GM19463 (cell line): ENCODE measurements around the gene CCDC68.
"Not testable (repeated sequence)": the region's sequence is repeated elsewhere in the genome, so short reads cannot be mapped to it uniquely, and the experiment has no call there.

Source experiments
- ATAC-seq: cut with Tn5 transposase; IDR thresholded peaks from one replicate; pipeline ENCODE4 v1.9.1; 2021; ENCODE audit warnings: mild to moderate bottlenecking, moderate library complexity; ENCODE audit not compliant: unreplicated experiment

CCDC68 gene

DNA sequence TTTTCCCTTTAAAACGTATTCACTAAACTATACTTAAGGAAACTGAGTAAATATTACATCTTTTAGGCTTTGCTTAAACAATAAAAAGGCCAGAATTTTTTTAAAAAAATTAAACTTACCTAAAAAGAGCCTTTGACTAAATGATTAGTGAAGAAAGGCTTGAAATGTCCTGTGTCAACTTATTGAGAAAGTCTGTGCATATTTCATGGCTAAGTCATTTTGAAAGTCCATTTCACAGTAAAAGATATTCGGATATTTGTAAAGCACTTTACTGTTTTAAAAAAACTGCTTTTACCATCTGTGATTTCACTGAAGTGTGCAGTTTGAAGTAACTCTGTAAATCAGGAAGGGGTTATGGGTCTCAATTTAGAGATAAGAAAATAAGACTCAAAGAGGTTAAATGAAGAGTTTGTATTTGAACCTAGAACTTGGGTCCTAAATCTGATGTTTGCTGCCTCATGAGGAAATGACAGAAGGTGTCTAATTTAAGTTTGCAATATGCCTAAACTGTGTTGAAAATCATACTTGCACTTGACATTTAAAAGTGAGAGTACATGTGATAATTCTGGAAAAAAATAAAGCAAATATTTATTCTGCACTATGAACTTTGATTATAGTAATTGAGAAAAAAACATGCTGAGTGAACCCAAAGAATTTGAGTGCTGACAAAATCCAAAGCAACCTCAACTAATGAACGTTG lies 80.5 kb downstream of the CCDC68 start:
- ATAC-seq, result no peak

DNA sequence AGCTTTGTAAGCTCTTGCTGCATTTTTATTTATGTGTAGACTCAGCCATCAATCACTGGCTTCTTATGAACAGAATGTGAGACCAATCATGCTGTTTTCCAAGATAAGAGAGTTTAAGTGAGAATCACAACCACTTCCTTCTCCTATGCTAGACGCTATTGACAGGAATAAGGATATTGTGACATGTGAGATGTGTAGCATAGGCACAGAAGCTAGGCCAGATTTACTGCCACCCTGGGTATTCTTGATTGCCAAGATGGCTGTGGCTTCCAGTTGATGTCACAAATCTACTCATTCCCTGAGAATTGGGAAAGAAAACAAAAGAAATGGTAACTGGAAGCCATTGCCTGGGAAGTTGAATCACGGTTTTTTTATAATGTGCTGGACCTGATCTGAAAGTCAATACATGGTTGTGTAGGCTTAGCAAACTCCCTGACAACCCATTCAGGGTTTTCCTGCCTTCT lies 81.1 kb downstream of the CCDC68 start:
- ATAC-seq, result no peak

DNA sequence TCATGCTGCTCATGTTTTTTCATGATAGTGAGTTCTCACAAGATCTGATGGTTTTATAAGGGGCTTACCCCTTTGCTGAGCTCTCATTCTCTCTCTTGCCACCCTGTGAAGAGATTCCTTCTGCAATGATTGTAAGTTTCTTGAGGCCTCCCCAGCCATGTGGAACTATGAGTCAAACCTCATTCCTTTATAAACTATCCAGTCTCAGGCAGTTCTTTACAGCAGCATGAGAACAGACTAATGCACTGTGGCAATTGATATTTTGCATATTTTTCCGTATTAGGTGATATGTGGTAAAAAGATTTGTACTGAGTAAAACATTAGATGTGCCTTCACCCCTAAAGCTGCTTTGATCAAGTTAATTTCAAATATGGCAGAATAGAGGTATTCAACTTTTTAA lies 82.2 kb downstream of the CCDC68 start:
- no peak for ATAC-seq

DNA sequence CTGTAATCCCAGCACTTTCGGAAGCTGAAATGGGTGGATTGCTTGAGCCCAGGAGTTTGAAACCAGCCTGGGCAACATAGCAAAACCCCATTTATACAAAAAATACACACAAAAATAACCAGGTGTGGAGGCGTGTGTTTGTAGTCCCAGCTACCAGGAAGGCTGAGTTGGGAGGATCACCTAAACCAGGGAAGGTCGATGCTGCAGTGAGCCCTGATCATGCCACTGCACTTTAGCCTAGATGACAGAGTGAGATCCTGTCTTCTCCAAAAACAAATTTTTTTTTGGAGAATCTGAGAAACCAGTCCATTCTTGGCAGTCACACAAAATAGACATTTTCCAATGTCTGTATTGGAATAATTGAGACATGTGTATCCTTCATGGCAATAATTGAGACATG lies 84.2 kb downstream of the CCDC68 start:
- no peak for ATAC-seq

DNA sequence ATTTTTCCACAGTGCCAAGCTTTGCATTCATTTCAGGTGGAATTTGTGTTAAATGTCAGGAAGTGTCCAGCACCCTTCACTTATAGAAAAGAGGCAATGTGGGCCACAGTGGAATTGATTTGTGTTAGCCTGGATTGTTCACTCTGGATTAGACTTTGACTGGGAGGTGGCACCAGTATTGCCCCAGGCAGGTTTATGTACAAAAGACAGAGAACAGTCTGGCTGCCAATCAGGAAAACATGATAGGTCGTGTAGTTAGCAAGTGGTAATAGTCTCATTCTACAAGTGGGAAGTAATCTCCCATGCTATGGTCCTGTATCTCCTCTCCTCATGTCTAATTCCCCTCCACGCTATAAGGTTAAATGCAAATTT lies 85.4 kb downstream of the CCDC68 start:
- ATAC-seq, result no peak

DNA sequence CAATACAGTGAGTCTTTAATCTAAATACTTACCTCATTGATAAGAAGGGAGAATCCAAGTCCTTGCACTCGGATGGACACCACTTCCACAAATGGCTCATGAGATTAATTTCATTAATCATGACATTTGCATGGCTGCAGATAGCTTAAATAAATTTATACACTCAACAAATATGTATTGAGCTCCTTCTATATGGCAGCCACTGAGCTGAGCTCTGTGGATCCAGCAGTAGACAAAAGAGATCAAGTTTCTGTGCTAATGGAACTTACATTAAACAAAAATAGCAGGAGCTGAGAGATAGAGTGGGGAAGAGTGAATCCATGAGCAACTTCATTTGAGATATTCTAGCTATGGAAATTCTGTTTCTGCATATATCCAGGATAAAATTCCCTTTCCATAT lies 86.6 kb downstream of the CCDC68 start:
- no peak for ATAC-seq

DNA sequence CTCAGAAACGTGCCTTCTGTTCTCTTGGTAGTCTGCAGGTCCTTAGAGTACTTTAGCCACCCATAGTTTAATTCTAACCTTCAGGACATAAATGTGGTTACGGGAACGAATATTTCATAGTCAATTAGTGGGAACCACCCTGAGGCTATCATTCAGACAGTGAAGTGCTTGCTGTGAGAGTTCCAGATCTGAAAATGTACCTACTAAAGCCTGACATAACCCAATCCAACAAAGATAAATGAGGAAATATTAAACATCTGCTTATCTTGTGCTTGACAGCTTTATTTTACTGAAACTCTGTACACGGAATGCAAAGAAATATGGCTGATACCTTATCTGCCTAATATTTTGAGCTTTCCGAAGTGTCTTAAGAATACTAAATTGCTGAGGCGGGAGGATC lies 88.0 kb downstream of the CCDC68 start:
- ATAC-seq, result no peak

DNA sequence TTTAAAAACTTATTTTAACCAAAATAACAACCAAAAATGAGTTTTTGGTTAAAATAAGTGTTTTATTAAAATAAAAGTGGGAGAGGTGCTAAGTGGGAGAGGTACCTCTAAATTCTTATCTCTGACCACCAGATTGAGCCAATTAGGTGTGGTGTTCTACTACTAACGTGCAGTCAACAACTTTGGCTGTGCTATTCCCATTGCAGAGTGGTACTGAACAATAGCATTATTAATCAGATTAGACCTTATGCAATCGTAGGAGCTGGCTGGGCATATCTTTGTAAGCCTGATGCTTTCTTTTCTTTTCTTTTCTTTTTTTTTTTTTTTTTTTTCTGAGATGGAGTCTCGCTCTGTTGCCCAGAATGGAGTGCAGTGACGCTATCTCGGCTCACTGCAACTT lies 92.1 kb downstream of the CCDC68 start:
- no peak for ATAC-seq

DNA sequence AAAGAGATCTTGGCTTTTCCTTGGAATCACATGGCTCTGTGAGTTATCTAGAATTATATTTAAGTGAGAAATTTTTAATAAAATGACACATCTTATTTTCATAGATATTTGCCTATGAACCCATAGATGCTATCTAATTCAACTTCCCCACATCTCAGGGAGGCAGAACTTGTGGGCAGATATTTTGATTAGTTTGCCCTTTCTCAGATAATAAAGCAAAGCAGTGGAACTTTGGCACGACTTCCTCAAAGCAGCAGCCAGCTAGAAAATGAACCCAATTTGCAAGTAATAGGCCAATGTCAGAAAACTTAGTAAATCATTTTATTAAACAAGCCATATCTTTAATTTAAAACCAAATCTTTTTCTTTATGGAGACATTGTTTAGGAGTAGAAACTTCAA lies 98.3 kb downstream of the CCDC68 start:
- ATAC-seq, result no peak

DNA sequence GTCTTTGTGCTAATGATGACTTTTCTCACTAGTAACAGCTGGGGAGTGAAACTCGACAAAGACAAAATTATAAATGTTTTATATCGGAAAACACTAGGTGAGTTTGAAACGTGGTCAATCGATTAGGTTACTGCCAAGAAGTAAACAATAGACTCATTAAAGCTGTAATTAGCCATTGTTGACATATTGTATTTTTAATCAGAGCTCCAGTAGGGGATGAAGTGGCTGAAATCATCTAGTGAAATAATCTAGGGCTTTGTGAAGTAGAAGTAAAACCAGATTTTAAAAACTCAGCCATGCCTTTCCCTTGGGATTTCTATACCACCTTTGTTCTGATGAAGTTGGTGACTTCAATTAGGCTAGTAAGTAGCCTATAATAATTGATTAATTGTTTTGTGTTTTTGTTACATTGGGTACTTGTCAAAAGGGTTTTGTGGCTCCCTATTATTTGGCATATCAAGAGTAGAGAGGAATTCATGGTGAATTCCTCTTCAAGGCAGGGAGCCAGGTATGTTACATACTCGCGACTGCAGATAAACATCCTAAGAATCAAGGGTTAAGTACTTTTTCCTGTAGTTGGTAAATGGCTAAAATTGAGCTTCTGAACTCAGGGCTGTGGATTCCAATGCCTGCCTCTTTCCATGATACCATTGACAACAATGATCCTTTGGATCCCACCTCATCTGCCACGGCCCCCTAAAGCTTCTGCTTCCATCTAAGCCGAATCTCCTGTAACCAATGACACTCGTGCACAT lies 99.4 kb downstream of the CCDC68 start:
- no peak for ATAC-seq

DNA sequence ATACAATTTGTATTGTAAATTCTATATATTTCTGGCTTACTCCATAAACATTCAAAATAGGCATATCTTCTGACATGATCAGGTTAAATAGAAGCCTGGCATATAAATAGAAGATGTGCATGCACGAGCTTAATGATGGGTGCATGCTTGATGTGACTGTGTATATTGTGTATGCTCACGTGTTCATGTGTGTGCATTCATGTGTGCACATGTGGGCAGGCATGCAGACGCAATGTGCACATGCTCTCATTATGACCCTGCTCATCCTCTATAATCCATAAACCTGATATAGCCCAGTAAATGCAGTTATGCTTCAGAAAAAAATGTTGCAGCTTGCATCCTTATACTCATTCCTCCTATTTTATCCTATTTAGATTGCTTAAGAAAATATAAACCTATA lies 101.8 kb downstream of the CCDC68 start:
- no peak for ATAC-seq

DNA sequence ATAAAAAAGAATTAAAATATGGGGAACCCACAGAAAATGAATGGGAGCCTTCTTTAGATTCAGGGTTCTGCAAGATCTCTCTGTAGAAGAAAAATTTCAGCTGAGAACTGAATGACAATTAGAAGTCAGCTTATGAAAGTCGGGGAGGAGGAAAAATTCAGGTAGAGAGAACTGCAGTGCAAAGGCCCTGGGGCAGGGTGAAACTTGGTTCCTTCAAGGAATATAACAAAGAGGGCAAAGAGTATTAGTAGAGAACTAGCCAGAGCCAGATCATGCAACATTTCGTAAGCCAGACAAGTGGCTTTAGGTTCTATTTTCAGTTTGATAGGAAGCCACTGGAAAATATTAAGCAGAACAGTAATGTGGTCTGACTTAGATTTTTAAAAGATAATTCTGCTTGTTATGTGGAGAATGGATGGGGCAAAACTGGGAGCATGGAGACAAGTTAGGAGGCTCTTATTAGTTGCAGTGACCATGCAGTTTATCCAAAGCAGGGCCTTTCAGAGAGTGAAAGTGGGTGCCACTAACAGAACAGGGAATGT lies 103.1 kb downstream of the CCDC68 start:
- no peak for ATAC-seq

DNA sequence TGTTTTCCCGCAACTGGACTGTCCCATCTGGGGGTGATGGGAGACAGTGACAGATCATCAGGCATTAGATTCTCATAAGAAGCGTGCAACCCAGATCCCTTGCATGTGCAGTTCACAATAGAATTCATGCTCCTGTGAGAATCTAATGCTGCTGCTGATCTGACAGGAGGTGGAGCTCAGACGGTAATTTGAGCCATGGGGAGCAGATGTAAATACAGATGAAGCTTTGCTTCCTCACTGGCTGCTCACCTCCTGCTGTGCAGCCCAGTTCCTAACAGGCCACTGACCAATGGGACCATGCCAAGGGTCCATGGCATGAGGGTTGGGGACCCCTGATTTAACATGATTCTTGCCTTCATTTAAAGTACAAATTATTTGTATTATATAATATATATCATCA lies 104.2 kb downstream of the CCDC68 start:
- not testable (repeated sequence) for ATAC-seq

DNA sequence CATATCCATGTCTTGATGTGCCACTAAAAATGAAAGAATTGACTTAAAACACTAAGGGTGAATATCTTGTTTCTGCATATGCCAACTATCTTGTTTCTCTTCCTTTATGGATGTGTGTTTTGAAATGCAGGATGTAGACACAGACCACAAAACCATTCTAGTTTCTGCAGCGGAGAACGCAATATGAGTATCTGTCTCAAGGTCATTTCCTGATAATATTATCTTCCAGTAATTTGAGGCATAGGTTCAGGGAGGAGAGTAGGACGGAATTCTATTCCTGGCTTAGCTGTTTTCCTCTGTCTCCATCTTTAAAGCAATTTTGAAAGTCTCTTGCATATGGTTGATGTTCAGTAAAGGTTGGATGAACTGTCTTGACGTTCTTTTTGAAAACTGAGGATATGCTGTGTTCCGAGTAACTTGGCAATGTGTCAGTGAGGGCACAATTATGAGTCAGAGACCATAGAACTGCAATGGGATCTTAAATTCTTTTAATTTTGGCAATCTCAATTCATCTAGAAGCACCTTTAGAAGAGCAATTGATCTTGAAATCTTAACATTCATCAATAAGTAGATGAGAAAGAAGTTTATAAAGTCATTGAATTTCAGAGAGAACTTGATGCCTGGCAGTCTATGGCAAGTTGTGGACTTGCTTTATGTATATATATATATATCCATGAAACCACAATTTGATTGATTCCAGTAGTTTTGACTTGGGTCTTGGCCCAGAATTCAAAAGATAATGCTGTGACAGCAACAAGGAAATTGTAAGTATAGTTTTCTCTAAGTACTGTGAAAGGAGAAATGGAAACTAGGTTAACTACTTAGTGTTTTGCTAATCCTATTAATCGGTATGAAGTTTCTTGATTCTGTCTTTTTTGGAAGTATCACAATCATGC lies 106.2 kb downstream of the CCDC68 start:
- no peak for ATAC-seq
